ENCODE measurements around the gene LIMK2. TPM values are rescaled to one million over a fixed set of nuclear protein-coding genes. Genes with fewer than 3 reads are reported as not detected.

LIMK2 gene
- total RNA-seq, 1 donor from 2014 or later, result 63.0 TPM

GRCh38 chr22:31287818-31288495, 75.9 kb downstream of the LIMK2 start:
- intact Hi-C loops (cut with DNase I), result no loop called here
- ATAC-seq (no peak), DNase-seq (no peak)
- TF ChIP-seq CTCF (IDR thresholded peaks at IDR 0.05), result no peak
- Histone ChIP-seq H3K27me3 (no peaks in the 10 kb centered on the region), H3K27ac (peak overlapping the region; percentile 98), H3K36me3 (peaks cover 57% of the 10 kb centered on the region), H3K4me3 (peak overlapping the region; percentile 72), H3K9me3 (no peaks in the 10 kb centered on the region), H3K4me1 (peaks cover 50% of the 10 kb centered on the region)

GRCh38 chr22:31288496-31289240, 76.6 kb downstream of the LIMK2 start:
- H3K27ac ChIP-seq, result peak overlapping the region; percentile 98
- peaks cover 57% of the 10 kb centered on the region for H3K4me1 ChIP-seq
- H3K9me3 ChIP-seq, result no peaks in the 10 kb centered on the region
- no peak for TF ChIP-seq CTCF (IDR thresholded peaks at IDR 0.05)
- no peaks in the 10 kb centered on the region for H3K27me3 ChIP-seq
- DNase-seq (no peak), ATAC-seq (peak; percentile 3)
- intact Hi-C loops (cut with DNase I), result no loop called here
- peaks cover 50% of the 10 kb centered on the region for H3K36me3 ChIP-seq
- H3K4me3 ChIP-seq, result peak overlapping the region; percentile 72

GRCh38 chr22:31289344-31289743, 77.2 kb downstream of the LIMK2 start:
- H3K9me3 ChIP-seq, result no peaks in the 10 kb centered on the region
- H3K27ac ChIP-seq, result peak overlapping the region; percentile 98
- H3K4me1 ChIP-seq, result peaks cover 62% of the 10 kb centered on the region
- intact Hi-C loops (cut with DNase I), result no loop called here
- no peaks in the 10 kb centered on the region for H3K27me3 ChIP-seq
- peak overlapping the region; percentile 72 for H3K4me3 ChIP-seq
- no peak for TF ChIP-seq CTCF (IDR thresholded peaks at IDR 0.05)
- ATAC-seq (no peak), DNase-seq (no peak)
- peaks cover 43% of the 10 kb centered on the region for H3K36me3 ChIP-seq

GRCh38 chr22:31290494-31291471, 78.7 kb downstream of the LIMK2 start:
- H3K4me3 ChIP-seq, result peak overlapping the region; percentile 72
- intact Hi-C loops (cut with DNase I), result no loop called here
- ATAC-seq (peak; percentile 92), DNase-seq (peak; percentile 98)
- peaks cover 29% of the 10 kb centered on the region for H3K36me3 ChIP-seq
- no peaks in the 10 kb centered on the region for H3K27me3 ChIP-seq
- no peak for TF ChIP-seq CTCF (IDR thresholded peaks at IDR 0.05)
- peaks cover 57% of the 10 kb centered on the region for H3K4me1 ChIP-seq
- H3K9me3 ChIP-seq, result no peaks in the 10 kb centered on the region
- H3K27ac ChIP-seq, result peak overlapping the region; percentile 98

GRCh38 chr22:31291481-31292235, 79.6 kb downstream of the LIMK2 start:
- intact Hi-C loops (cut with DNase I), result no loop called here
- TF ChIP-seq CTCF (IDR thresholded peaks at IDR 0.05), result no peak
- Histone ChIP-seq H3K4me1 (peaks cover 65% of the 10 kb centered on the region), H3K27ac (peak overlapping the region; percentile 98), H3K9me3 (no peaks in the 10 kb centered on the region), H3K36me3 (peaks cover 25% of the 10 kb centered on the region), H3K4me3 (peak overlapping the region; percentile 72), H3K27me3 (no peaks in the 10 kb centered on the region)
- DNase-seq, result no peak
- no peak for ATAC-seq
